Neural cell (in vitro differentiated cells): Measurements from ENCODE around the gene STARD13. TPM values are rescaled to one million over a fixed set of nuclear protein-coding genes. Genes with fewer than 3 reads are reported as not detected.

Experiments used
- H2AFZ ChIP-seq: fragments of 200-600, 300-800 bp; sonication (generic), shearing (Covaris generic); 2 replicates; pipeline ENCODE4 v1.6.0; 2014; ENCODE audit warnings: low read depth, mild to moderate bottlenecking, antibody characterized with exemption, low read length, moderate library complexity
- H3F3A ChIP-seq: fragments of 200-600 bp; shearing (Covaris generic); 2 replicates; pipeline ENCODE4 v1.6.1; 2016; ENCODE audit warnings: mild to moderate bottlenecking, moderate library complexity, mixed read lengths, antibody characterized with exemption, low read length; ENCODE audit not compliant: insufficient read depth, poor library complexity, severe bottlenecking
- H3K27ac ChIP-seq: fragments of 200-600, 300-800 bp; sonication (generic), shearing (Covaris generic); 2 replicates; pipeline ENCODE4 v1.5.1; 2014; ENCODE audit warnings: mild to moderate bottlenecking, low read length, moderate library complexity
- H3K27me3 ChIP-seq: fragments of 300-800, 200-600 bp; sonication (generic), shearing (Covaris generic); 2 replicates; pipeline ENCODE4 v1.6.0; 2014; ENCODE audit warnings: mild to moderate bottlenecking, low read depth, low read length, moderate library complexity; ENCODE audit not compliant: insufficient read depth
- H3K36me3 ChIP-seq: fragments of 300-800, 200-600 bp; sonication (generic), shearing (Covaris generic); 2 replicates; pipeline ENCODE4 v1.5.1; 2014; ENCODE audit warnings: mild to moderate bottlenecking, antibody characterized with exemption, low read length, moderate library complexity; ENCODE audit not compliant: insufficient read depth
- H3K4me2 ChIP-seq: fragments of 300-800, 200-600 bp; sonication (generic), shearing (Covaris generic); 2 replicates; pipeline ENCODE4 v1.6.0; 2014; ENCODE audit warnings: mild to moderate bottlenecking, low read length
- H3K4me3 ChIP-seq: fragments of 300-800, 200-600 bp; sonication (generic), shearing (Covaris generic); 2 replicates; pipeline ENCODE4 v1.5.1; 2014; ENCODE audit warnings: mild to moderate bottlenecking, low read length, moderate library complexity
- H3K79me2 ChIP-seq: fragments of 200-600 bp; shearing (Covaris generic); replicated peaks from 2 replicates; pipeline ENCODE4 v1.6.0; 2014; ENCODE audit warnings: mild to moderate bottlenecking, low read length, moderate library complexity; ENCODE audit not compliant: insufficient read depth
- H3K9ac ChIP-seq: fragments of 300-800, 200-600 bp; sonication (generic), shearing (Covaris generic); 2 replicates; pipeline ENCODE4 v1.6.1; 2016; ENCODE audit warnings: mild to moderate bottlenecking, low read length, mixed read lengths
- H3K9me2 ChIP-seq: fragments of 200-600 bp; shearing (Covaris generic); 2 replicates; pipeline ENCODE4 v1.6.1; 2016; ENCODE audit warnings: mild to moderate bottlenecking, low read length, mixed read lengths; ENCODE audit not compliant: insufficient read depth
- H3K9me3 ChIP-seq: fragments of 200-600, 300-800 bp; sonication (generic), shearing (Covaris generic); 2 replicates; pipeline ENCODE4 v1.6.1; 2016; ENCODE audit warnings: mild to moderate bottlenecking, mixed run types, low read length, moderate library complexity, mixed read lengths
- H4K20me1 ChIP-seq: fragments of 200-600 bp; shearing (Covaris generic); 2 replicates; pipeline ENCODE4 v1.6.1; 2016; ENCODE audit warnings: mild to moderate bottlenecking, mixed run types; ENCODE audit not compliant: insufficient read depth
- EP300 ChIP-seq: fragments of 450-650 bp; conservative IDR thresholded peaks from 2 replicates; pipeline ENCODE4 v1.6.1; 2014; ENCODE audit warnings: antibody characterized with exemption, mild to moderate bottlenecking, moderate library complexity; ENCODE audit not compliant: poor library complexity, severe bottlenecking
- EZH2 ChIP-seq: fragments of 200-600, 300-800 bp; shearing (Covaris generic), sonication (generic); IDR thresholded peaks from 2 replicates; pipeline ENCODE4 v1.6.1; 2014; ENCODE audit warnings: antibody characterized with exemption, low read length, borderline replicate concordance, mild to moderate bottlenecking; ENCODE audit not compliant: insufficient read depth, poor library complexity, severe bottlenecking
- MXI1 ChIP-seq: fragments of 450-650 bp; conservative IDR thresholded peaks from 2 replicates; pipeline ENCODE4 v1.6.1; 2014; ENCODE audit warnings: antibody characterized with exemption, mild to moderate bottlenecking; ENCODE audit not compliant: poor library complexity, severe bottlenecking
- POLR2AphosphoS5 ChIP-seq: IDR thresholded peaks from 2 replicates; pipeline ENCODE4 v1.6.1; 2012
- RAD21 ChIP-seq: fragments of 450-650 bp; conservative IDR thresholded peaks from 2 replicates; pipeline ENCODE4 v1.6.1; 2014; ENCODE audit warnings: antibody characterized with exemption, mild to moderate bottlenecking, moderate library complexity
- SMC3 ChIP-seq: fragments of 450-650 bp; conservative IDR thresholded peaks from 2 replicates; pipeline ENCODE4 v1.6.1; 2014; ENCODE audit warnings: antibody characterized with exemption, mild to moderate bottlenecking, moderate library complexity; ENCODE audit not compliant: poor library complexity
- TAF1 ChIP-seq: IDR thresholded peaks from 2 replicates; pipeline ENCODE4 v1.6.1; 2012; ENCODE audit warnings: low read depth
- polyA plus RNA-seq: library from polyadenylated mRNA; depleted of rRNA; stranded (reverse); fragments of >200 nt; gene quantifications from 2 replicates; pipeline ENCODE4 v1.2.3, GENCODE V29; 2014
- TF ChIP-seq, protein P1 (sequence below): fragments of 450-650 bp; IDR thresholded peaks from 2 replicates; pipeline ENCODE4 v1.5.1; 2014; ENCODE audit warnings: antibody characterized with exemption, mild to moderate bottlenecking, moderate library complexity; ENCODE audit not compliant: poor library complexity, severe bottlenecking
- TF ChIP-seq, protein P2 (sequence below): IDR thresholded peaks from 2 replicates; pipeline ENCODE4 v1.6.1; 2012; ENCODE audit warnings: borderline replicate concordance

The STARD13 gene
- polyA plus RNA-seq, 1 donor from 2014 or later: 0.05 TPM

DNA sequence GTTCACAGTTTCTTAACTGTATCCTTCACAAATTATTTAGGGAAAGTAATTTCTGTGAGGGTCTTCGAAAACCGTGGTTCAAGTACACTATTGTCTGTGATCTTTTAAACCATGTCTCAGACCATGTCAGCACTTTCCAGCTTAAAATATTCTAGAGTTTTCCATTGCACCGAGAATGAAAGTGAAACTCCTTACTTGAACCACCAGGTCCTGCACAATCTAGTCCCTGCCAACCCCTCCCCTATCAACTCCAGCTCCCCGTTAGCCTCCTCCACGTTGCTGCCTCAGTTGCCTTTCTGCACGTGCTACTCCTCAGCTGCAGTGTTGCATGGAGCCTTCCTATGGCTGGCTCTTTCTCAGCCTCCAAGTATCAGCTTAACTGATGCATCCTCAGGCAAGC is 7.2 kb upstream of the STARD13 start:
- Histone ChIP-seq H3F3A (no peaks in the 10 kb centered on the region), H4K20me1 (no peaks in the 10 kb centered on the region), H3K4me3 (no peak overlapping the region), H3K79me2 (no peaks in the 10 kb centered on the region), H3K9me3 (no peaks in the 10 kb centered on the region), H2AFZ (no peak overlapping the region), H3K9me2 (no peaks in the 10 kb centered on the region), H3K9ac (no peak overlapping the region), H3K4me2 (no peak overlapping the region), H3K36me3 (no peaks in the 10 kb centered on the region), H3K27ac (no peak overlapping the region), H3K27me3 (no peaks in the 10 kb centered on the region)
- TF ChIP-seq SMC3: no peak
- TF ChIP-seq, protein P1, sequence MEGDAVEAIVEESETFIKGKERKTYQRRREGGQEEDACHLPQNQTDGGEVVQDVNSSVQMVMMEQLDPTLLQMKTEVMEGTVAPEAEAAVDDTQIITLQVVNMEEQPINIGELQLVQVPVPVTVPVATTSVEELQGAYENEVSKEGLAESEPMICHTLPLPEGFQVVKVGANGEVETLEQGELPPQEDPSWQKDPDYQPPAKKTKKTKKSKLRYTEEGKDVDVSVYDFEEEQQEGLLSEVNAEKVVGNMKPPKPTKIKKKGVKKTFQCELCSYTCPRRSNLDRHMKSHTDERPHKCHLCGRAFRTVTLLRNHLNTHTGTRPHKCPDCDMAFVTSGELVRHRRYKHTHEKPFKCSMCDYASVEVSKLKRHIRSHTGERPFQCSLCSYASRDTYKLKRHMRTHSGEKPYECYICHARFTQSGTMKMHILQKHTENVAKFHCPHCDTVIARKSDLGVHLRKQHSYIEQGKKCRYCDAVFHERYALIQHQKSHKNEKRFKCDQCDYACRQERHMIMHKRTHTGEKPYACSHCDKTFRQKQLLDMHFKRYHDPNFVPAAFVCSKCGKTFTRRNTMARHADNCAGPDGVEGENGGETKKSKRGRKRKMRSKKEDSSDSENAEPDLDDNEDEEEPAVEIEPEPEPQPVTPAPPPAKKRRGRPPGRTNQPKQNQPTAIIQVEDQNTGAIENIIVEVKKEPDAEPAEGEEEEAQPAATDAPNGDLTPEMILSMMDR: no peak
- TF ChIP-seq EP300: no peak
- TF ChIP-seq EZH2: no peak
- TF ChIP-seq RAD21: no peak
- TF ChIP-seq MXI1: no peak
- TF ChIP-seq TAF1: no peak
- no peak for TF ChIP-seq POLR2AphosphoS5
- TF ChIP-seq, protein P2, sequence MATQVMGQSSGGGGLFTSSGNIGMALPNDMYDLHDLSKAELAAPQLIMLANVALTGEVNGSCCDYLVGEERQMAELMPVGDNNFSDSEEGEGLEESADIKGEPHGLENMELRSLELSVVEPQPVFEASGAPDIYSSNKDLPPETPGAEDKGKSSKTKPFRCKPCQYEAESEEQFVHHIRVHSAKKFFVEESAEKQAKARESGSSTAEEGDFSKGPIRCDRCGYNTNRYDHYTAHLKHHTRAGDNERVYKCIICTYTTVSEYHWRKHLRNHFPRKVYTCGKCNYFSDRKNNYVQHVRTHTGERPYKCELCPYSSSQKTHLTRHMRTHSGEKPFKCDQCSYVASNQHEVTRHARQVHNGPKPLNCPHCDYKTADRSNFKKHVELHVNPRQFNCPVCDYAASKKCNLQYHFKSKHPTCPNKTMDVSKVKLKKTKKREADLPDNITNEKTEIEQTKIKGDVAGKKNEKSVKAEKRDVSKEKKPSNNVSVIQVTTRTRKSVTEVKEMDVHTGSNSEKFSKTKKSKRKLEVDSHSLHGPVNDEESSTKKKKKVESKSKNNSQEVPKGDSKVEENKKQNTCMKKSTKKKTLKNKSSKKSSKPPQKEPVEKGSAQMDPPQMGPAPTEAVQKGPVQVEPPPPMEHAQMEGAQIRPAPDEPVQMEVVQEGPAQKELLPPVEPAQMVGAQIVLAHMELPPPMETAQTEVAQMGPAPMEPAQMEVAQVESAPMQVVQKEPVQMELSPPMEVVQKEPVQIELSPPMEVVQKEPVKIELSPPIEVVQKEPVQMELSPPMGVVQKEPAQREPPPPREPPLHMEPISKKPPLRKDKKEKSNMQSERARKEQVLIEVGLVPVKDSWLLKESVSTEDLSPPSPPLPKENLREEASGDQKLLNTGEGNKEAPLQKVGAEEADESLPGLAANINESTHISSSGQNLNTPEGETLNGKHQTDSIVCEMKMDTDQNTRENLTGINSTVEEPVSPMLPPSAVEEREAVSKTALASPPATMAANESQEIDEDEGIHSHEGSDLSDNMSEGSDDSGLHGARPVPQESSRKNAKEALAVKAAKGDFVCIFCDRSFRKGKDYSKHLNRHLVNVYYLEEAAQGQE: no peak

DNA sequence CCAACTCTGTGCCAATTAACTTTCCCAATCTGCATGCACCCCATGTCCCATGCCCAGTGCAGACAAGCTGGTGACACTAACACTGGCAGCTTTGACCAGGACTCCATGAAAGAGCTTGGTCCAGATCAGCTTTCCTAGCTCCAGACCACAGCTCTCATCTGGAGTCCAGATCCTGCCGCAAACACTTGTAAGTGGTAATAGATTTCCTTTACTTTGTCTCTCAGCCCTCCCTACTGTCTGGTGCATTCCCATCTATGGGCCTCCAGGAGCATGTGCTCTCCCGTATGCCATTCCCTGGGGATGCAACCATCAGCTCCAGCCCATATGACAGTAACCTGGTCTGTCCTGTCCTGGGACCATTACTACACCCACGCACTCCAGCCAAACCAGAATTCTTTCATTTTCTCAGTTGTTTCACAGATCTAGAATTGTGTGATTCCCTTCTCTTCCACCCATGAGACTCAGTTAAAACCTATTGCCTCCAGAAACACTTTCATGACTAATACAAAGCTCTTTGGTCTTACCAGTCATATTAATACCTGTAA is 4.9 kb upstream of the STARD13 start:
- TF ChIP-seq EP300 (no peak), POLR2AphosphoS5 (no peak)
- TF ChIP-seq, protein P2: no peak
- TF ChIP-seq, protein P1: no peak
- H3F3A ChIP-seq: no peaks in the 10 kb centered on the region
- no peaks in the 10 kb centered on the region for H3K79me2 ChIP-seq
- H3K9me3 ChIP-seq: no peaks in the 10 kb centered on the region
- H3K4me3 ChIP-seq: no peak overlapping the region
- H3K9me2 ChIP-seq: no peaks in the 10 kb centered on the region
- H3K4me2 ChIP-seq: no peak overlapping the region
- no peaks in the 10 kb centered on the region for H3K27me3 ChIP-seq
- H3K9ac ChIP-seq: no peak overlapping the region
- no peaks in the 10 kb centered on the region for H3K36me3 ChIP-seq
- no peak overlapping the region for H3K27ac ChIP-seq
- H2AFZ ChIP-seq: no peak overlapping the region
- no peaks in the 10 kb centered on the region for H4K20me1 ChIP-seq
